HepG2 (cell line): Measurements from ENCODE around the gene ANKFY1. TPM values are rescaled to one million over a fixed set of nuclear protein-coding genes. Genes with fewer than 3 reads are reported as not detected.

Source experiments
- ATAC-seq: fragments of 200-7000 bp; cut with Tn5 transposase; 3 replicates; pipeline ENCODE4 v1.9.1; 2020; ENCODE audit warnings: mild to moderate bottlenecking, moderate library complexity
- BruUV-seq: library from RNA; stranded (reverse); fragments of 400-500 nt; replicated peaks from 2 replicates; lab custom pipeline; 2021; lab: Mats Ljungman, UMichigan
- CTCF ChIA-PET: fragments of 300-600 bp; formaldehyde crosslinking; extraction: SDS; loops from one replicate; lab custom pipeline; 2021; ENCODE audit warnings: low total read pairs, inconsistent platforms, low intra/inter-chr PET ratio; lab: Yijun Ruan, JAX
- POLR2A ChIA-PET: fragments of 350-600 bp; sonication (Branson Sonifier 250); formaldehyde crosslinking; loops from one replicate; lab custom pipeline; 2020; ENCODE audit warnings: antibody characterized with exemption, inconsistent platforms; lab: Yijun Ruan, JAX
- DNase-seq: peaks from one replicate; pipeline ENCODE4 v3.0.0-alpha.2; 2015; ENCODE audit warnings: low spot score
- FAIRE-seq: peaks from 3 replicates; lab custom pipeline; 2011; peaks lifted over from hg19 to GRCh38; lab: Jason Lieb, UNC
- H2AFZ ChIP-seq: one replicate; pipeline ENCODE4 v1.6.1; 2011; ENCODE audit warnings: low read length, inconsistent platforms
- H3K27ac ChIP-seq: fragments of 300-600 bp; 3 replicates; pipeline ENCODE4 v1.8.0; 2011; ENCODE audit warnings: mixed run types, mild to moderate bottlenecking, mixed read lengths, low read length, inconsistent platforms; ENCODE audit not compliant: insufficient read depth; ENCODE audit errors: extremely low read length
- H3K27me3 ChIP-seq, 2 experiments: fragments of 200-600 bp in 1 of 2; 2 replicates in 1 of 2; 3 replicates in 1 of 2; pipeline versions ENCODE4 v1.6.0 to v1.8.0; 2011; ENCODE audit warnings: low read length in 2 of 2, mild to moderate bottlenecking in 2 of 2, moderate library complexity in 2 of 2, inconsistent platforms in 1 of 2; ENCODE audit not compliant: insufficient read depth in 2 of 2, control insufficient read depth in 1 of 2
- H3K36me3 ChIP-seq, 2 experiments: fragments of 200-600 bp in 1 of 2; replicated peaks in 1 of 2; 2 replicates in 1 of 2; 3 replicates in 1 of 2; pipeline versions ENCODE4 v1.5.1 to v1.8.0; 2011; ENCODE audit warnings: low read length in 2 of 2, inconsistent platforms in 1 of 2; ENCODE audit not compliant: insufficient read depth in 2 of 2, control insufficient read depth in 1 of 2
- H3K4me1 ChIP-seq: 2 replicates; pipeline ENCODE4 v1.5.1; 2012; ENCODE audit warnings: low read length, inconsistent platforms; ENCODE audit not compliant: insufficient read depth
- H3K4me2 ChIP-seq: 2 replicates; pipeline ENCODE4 v1.6.0; 2011; ENCODE audit warnings: low read depth, low read length, inconsistent platforms
- H3K4me3 ChIP-seq, 3 experiments: fragments of 200-600 bp in 1 of 3; sonication (generic), shearing (Covaris generic) in 1 of 3; replicated peaks in 1 of 3; 2 replicates each; pipeline ENCODE4 v1.5.1; 2011 to 2016; ENCODE audit warnings: low read length in 3 of 3, inconsistent platforms in 2 of 3, low read depth in 2 of 3, mild to moderate bottlenecking in 2 of 3, control low read depth in 1 of 3, mixed read lengths in 1 of 3; ENCODE audit not compliant: insufficient read depth in 1 of 3
- H3K79me2 ChIP-seq: one replicate; pipeline ENCODE4 v1.6.1; 2011; ENCODE audit warnings: low read length, inconsistent platforms; ENCODE audit not compliant: insufficient read depth
- H3K9ac ChIP-seq: 2 replicates; pipeline ENCODE4 v1.6.0; 2011; ENCODE audit warnings: mild to moderate bottlenecking, low read depth, low read length, inconsistent platforms; ENCODE audit not compliant: insufficient read depth
- H3K9me3 ChIP-seq: 2 replicates; pipeline ENCODE4 v1.5.1; 2012; ENCODE audit warnings: mild to moderate bottlenecking, low read length
- H4K20me1 ChIP-seq: 2 replicates; pipeline ENCODE4 v1.6.0; 2011; ENCODE audit warnings: inconsistent platforms, mild to moderate bottlenecking, low read length, moderate library complexity; ENCODE audit not compliant: insufficient read depth
- ADNP ChIP-seq: sonication (generic); formaldehyde crosslinking; IDR thresholded peaks from 2 replicates; pipeline ENCODE4 v1.4.0; 2020; ENCODE audit warnings: missing genetic modification reagents
- DR1 ChIP-seq: sonication (generic); formaldehyde crosslinking; IDR thresholded peaks from 2 replicates; pipeline ENCODE4 v1.8.0; 2021; ENCODE audit warnings: mild to moderate bottlenecking, missing genetic modification reagents, inconsistent platforms
- FOXJ3 ChIP-seq: sonication (generic); formaldehyde crosslinking; IDR thresholded peaks from 2 replicates; pipeline ENCODE4 v1.4.0; 2020; ENCODE audit warnings: missing genetic modification reagents, mild to moderate bottlenecking, borderline replicate concordance
- FOXK1 ChIP-seq: sonication (generic); formaldehyde crosslinking; IDR thresholded peaks from 2 replicates; pipeline ENCODE4 v1.4.0; 2020; ENCODE audit warnings: low read depth, missing genetic modification reagents, borderline replicate concordance
- HDAC6 ChIP-seq: fragments of 200-600 bp; sonication (generic); IDR thresholded peaks from 2 replicates; pipeline ENCODE4 v1.7.0; 2017; ENCODE audit warnings: mild to moderate bottlenecking, antibody characterized with exemption, low read length, low read depth
- JDP2 ChIP-seq: sonication (generic); formaldehyde crosslinking; IDR thresholded peaks from 2 replicates; pipeline ENCODE4 v1.8.1; 2022; ENCODE audit warnings: missing genetic modification reagents, borderline replicate concordance
- KAT7 ChIP-seq: IDR thresholded peaks from 2 replicates; pipeline ENCODE4 v1.6.1; 2018; ENCODE audit warnings: borderline replicate concordance, missing compliant biosample characterization
- KDM4B ChIP-seq: sonication (generic); formaldehyde crosslinking; IDR thresholded peaks from 2 replicates; pipeline ENCODE4 v1.4.0; 2020; ENCODE audit warnings: missing genetic modification reagents
- KMT2B ChIP-seq: IDR thresholded peaks from 2 replicates; pipeline ENCODE4 v1.6.1; 2016; ENCODE audit warnings: missing genetic modification reagents, missing compliant biosample characterization
- MEIS1 ChIP-seq: sonication (generic); formaldehyde crosslinking; IDR thresholded peaks from 2 replicates; pipeline ENCODE4 v1.9.0; 2021; ENCODE audit warnings: mild to moderate bottlenecking, missing genetic modification reagents, moderate library complexity, borderline replicate concordance
- NAIF1 ChIP-seq: sonication (generic); formaldehyde crosslinking; IDR thresholded peaks from 2 replicates; pipeline ENCODE4 v1.5.0; 2020; ENCODE audit warnings: mild to moderate bottlenecking, missing genetic modification reagents, borderline replicate concordance
- NFYC ChIP-seq: IDR thresholded peaks from 2 replicates; pipeline ENCODE4 v1.6.1; 2016; ENCODE audit warnings: missing genetic modification reagents, missing compliant biosample characterization
- NR1H2 ChIP-seq: sonication (generic); formaldehyde crosslinking; IDR thresholded peaks from 2 replicates; pipeline ENCODE4 v1.8.1; 2022; ENCODE audit warnings: low read depth, missing genetic modification reagents, borderline replicate concordance
- RAD51 ChIP-seq: fragments of 450-650 bp; IDR thresholded peaks from 2 replicates; pipeline ENCODE4 v1.6.1; 2016; ENCODE audit warnings: borderline replicate concordance
- RXRB ChIP-seq: IDR thresholded peaks from 2 replicates; pipeline ENCODE4 v1.6.1; 2016; ENCODE audit warnings: borderline replicate concordance, missing genetic modification reagents, missing compliant biosample characterization
- SKI ChIP-seq: fragments of 450-650 bp; IDR thresholded peaks from one replicate; pipeline ENCODE4 v1.6.1; 2018; ENCODE audit warnings: mild to moderate bottlenecking; ENCODE audit not compliant: partially characterized antibody
- THAP11 ChIP-seq: IDR thresholded peaks from 2 replicates; pipeline ENCODE4 v1.6.1; 2016; ENCODE audit warnings: missing biosample characterization, missing genetic modification reagents
- XBP1 ChIP-seq: sonication (generic); formaldehyde crosslinking; IDR thresholded peaks from 2 replicates; pipeline ENCODE4 v1.5.0; 2020; ENCODE audit warnings: missing genetic modification reagents
- ZNF224 ChIP-seq: sonication (generic); formaldehyde crosslinking; IDR thresholded peaks from 2 replicates; pipeline ENCODE4 v1.5.0; 2020; ENCODE audit warnings: mild to moderate bottlenecking, missing genetic modification reagents
- ZNF256 ChIP-seq: sonication (generic); formaldehyde crosslinking; conservative IDR thresholded peaks from 2 replicates; pipeline ENCODE4 v1.4.0; 2020; ENCODE audit warnings: missing genetic modification reagents
- ZNF460 ChIP-seq: sonication (generic); formaldehyde crosslinking; IDR thresholded peaks from 2 replicates; pipeline ENCODE4 v1.5.1; 2020; ENCODE audit warnings: missing genetic modification reagents, mild to moderate bottlenecking, borderline replicate concordance
- ZNF773 ChIP-seq: sonication (generic); formaldehyde crosslinking; IDR thresholded peaks from 2 replicates; pipeline ENCODE4 v1.4.0; 2020; ENCODE audit warnings: missing genetic modification reagents, borderline replicate concordance
- ZNF777 ChIP-seq: sonication (generic); formaldehyde crosslinking; IDR thresholded peaks from 2 replicates; pipeline ENCODE4 v1.4.0; 2020; ENCODE audit warnings: missing genetic modification reagents
- WGBS: methylation state at CpG from one replicate; pipeline ENCODE4 v1.1.6; 2017; ENCODE audit warnings: low lambda C conversion rate; 5-methylcytosine and 5-hydroxymethylcytosine counted together
- in situ Hi-C: cut with HindIII; loops from 2 replicates; pipeline ENCODE4 v1.10.0; 2017; ENCODE audit warnings: low pct_unique_long_range_greater_than_20kb; ENCODE audit not compliant: extremely low pct_ligation_motif_present
- intact Hi-C: fragments of 100-400 bp; cut with micrococcal nuclease; formaldehyde crosslinking; loops from one replicate; pipeline ENCODE4 v1.10.0; 2022; ENCODE audit not compliant: unreplicated experiment
- polyA plus RNA-seq, 8 experiments: library from polyadenylated mRNA; depleted of rRNA in 3 of 8; stranded (reverse) in 7 of 8; unstranded in 1 of 8; fragments of >200 nt; fragmentation: Illumina TruSeq in 4 of 8; extraction: Trizol in 4 of 8; gene quantifications; 2 replicates each; pipeline versions ENCODE4 v1.2.1 to v1.2.3, GENCODE V29; 2011 to 2016; ENCODE audit warnings: low read depth in 4 of 8, missing spikeins in 1 of 8, mixed read lengths in 1 of 8; ENCODE audit not compliant: insufficient read depth in 1 of 8
- total RNA-seq, 5 experiments: library from RNA; depleted of rRNA; stranded (reverse); fragments of >200 nt; fragmentation: Illumina TruSeq; extraction: Trizol; gene quantifications; 2 replicates each; pipeline ENCODE4 v1.2.3, GENCODE V29; 2016; ENCODE audit warnings: low read depth in 1 of 5
- TF ChIP-seq, protein P1 (sequence below): sonication (generic); formaldehyde crosslinking; IDR thresholded peaks from 2 replicates; pipeline ENCODE4 v1.4.0; 2020; ENCODE audit warnings: missing genetic modification reagents

ANKFY1 gene
- total and polyA plus RNA-seq, 2 of the 13 experiments (the other 11 are each of a cell fraction or from before 2014, with no cell fraction given): 11.9 to 16.8 TPM

DNA sequence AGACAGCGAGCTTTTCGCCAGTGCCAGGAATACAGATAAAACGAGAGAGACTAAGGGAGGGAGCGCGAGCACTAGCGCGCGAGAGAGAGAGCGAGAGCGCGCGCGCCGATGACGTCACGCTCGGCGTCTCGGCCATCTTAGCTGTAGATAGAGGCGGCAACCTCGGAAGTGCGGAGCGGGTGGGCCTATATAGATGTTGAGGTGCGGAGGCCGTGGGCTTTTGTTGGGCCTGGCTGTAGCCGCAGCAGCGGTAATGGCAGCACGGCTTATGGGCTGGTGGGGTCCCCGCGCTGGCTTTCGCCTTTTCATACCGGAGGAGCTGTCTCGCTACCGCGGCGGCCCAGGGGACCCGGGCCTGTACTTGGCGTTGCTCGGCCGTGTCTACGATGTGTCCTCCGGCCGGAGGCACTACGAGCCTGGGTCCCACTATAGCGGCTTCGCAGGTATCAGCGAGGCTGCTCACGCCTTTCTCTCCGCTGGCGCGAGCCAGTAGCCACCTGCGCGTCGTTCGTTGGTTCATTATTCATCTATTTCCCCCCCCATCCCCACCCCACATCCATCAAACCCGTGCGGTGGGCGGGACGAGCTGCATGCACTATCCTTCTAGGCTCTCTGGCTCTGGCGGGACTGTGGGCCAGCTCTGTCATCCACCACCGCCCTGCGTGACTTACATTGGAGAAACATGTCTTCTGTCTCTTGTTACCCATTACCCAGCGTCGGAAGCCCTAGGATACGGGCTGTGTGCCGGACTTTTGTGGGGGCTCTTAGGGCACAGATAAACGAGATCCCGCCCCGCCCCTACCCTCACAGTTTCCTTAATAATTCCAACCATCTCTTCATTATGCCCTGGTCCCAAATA, 120.0 kb downstream of the ANKFY1 start:
- peak; percentile 85 for ATAC-seq
- peak overlapping the region; percentile 95 for H3K27ac ChIP-seq
- no peak overlapping the region for H2AFZ ChIP-seq
- H3K36me3 ChIP-seq: no peaks in the 10 kb centered on the region
- intact Hi-C loops: loop anchor here (5.0 kb wide), 1 partner anchor 224 kb away; the partner anchor contains the start of gene UBE2G1
- H3K9ac ChIP-seq: peak overlapping the region; percentile 93
- ChIA-PET CTCF (no interaction called here), POLR2A (interaction anchor here (0.7 to 2.7 kb wide), 15 partner anchors 9 to 1544 kb away, joined by 3 to 23 read pairs (median 5); partner anchors contain the start of genes CTNS, NCBP3 and SHPK)
- H4K20me1 ChIP-seq: no peaks in the 10 kb centered on the region
- H3K27me3 ChIP-seq: no peaks in the 10 kb centered on the region; a peak in 1 of 5 replicates
- WGBS: 3% methylated on average over 33 of the region's 69 CpGs
- DNase-seq: peak; percentile 82
- H3K79me2 ChIP-seq: peaks cover 28% of the 10 kb centered on the region
- H3K4me2 ChIP-seq: peak overlapping the region; percentile 96
- H3K9me3 ChIP-seq: no peaks in the 10 kb centered on the region
- peak overlapping the region; percentile 81 to 94 (median 83) for H3K4me3 ChIP-seq
- TSS peak; percentile 78 for BruUV-seq
- H3K4me1 ChIP-seq: peaks cover 38% of the 10 kb centered on the region
- in situ Hi-C loops: no loop called here
- peak; percentile 54 for FAIRE-seq
- TF ChIP-seq ZNF777 (CRISPR knock-in tag): no peak; the same call in 1 of the 2 replicates
- peak; percentile 57; the same call in 1 of the 2 replicates for TF ChIP-seq KAT7 (CRISPR knock-in tag)
- TF ChIP-seq ZNF224 (CRISPR knock-in tag): peak; percentile 71; the same call in 1 of the 2 replicates
- 0 out of 2 replicates have a peak, but pooled peaks have one; percentile 72 for TF ChIP-seq XBP1 (CRISPR knock-in tag)
- peak; percentile 10; the same call in 1 of the 2 replicates for TF ChIP-seq NFYC
- 0 out of 2 replicates have a peak, but pooled peaks have one; percentile 19 for TF ChIP-seq RXRB (CRISPR knock-in tag)
- TF ChIP-seq, protein P1, sequence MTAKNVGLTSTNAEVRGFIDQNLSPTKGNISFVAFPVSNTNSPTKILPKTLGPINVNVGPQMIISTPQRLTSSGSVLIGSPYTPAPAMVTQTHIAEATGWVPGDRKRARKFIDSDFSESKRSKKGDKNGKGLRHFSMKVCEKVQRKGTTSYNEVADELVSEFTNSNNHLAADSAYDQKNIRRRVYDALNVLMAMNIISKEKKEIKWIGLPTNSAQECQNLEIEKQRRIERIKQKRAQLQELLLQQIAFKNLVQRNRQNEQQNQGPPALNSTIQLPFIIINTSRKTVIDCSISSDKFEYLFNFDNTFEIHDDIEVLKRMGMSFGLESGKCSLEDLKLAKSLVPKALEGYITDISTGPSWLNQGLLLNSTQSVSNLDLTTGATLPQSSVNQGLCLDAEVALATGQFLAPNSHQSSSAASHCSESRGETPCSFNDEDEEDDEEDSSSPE: peak; percentile 50
- no peak for TF ChIP-seq ZNF460 (CRISPR knock-in tag)
- TF ChIP-seq ADNP (CRISPR knock-in tag): no peak
- no peak for TF ChIP-seq RAD51
- no peak for TF ChIP-seq ZNF256 (CRISPR knock-in tag)
- no peak for TF ChIP-seq KDM4B
- 0 out of 2 replicates have a peak, but pooled peaks have one; percentile 60 for TF ChIP-seq NAIF1
- no peak for TF ChIP-seq HDAC6
- TF ChIP-seq MEIS1 (CRISPR knock-in tag): no peak
- TF ChIP-seq DR1 (CRISPR knock-in tag): peak; percentile 73
- TF ChIP-seq NR1H2 (CRISPR knock-in tag): no peak
- no peak for TF ChIP-seq FOXK1 (CRISPR knock-in tag)
- peak; percentile 43; the same call in 1 of the 2 replicates for TF ChIP-seq FOXJ3 (CRISPR knock-in tag)
- TF ChIP-seq KMT2B (CRISPR knock-in tag): peak; percentile 65
- TF ChIP-seq JDP2: no peak
- no peak for TF ChIP-seq SKI
- no peak; the same call in 1 of the 2 replicates for TF ChIP-seq ZNF773 (CRISPR knock-in tag)
- no peak for TF ChIP-seq THAP11 (CRISPR knock-in tag)
